VCaP (cell line): ENCODE results near the gene SMIM38.
"Not testable (repeated sequence)": the region's sequence is repeated elsewhere in the genome, so short reads cannot be mapped to it uniquely, and the experiment has no call there.

Source experiments
- H3K27ac ChIP-seq: fragments of 450-650 bp; 2 replicates; pipeline ENCODE4 v1.5.1; 2017
- CTCF ChIP-seq: fragments of 450-650 bp; conservative IDR thresholded peaks from 2 replicates; pipeline ENCODE4 v1.5.1; 2017; ENCODE audit warnings: mild to moderate bottlenecking, moderate library complexity

SMIM38 gene

DNA sequence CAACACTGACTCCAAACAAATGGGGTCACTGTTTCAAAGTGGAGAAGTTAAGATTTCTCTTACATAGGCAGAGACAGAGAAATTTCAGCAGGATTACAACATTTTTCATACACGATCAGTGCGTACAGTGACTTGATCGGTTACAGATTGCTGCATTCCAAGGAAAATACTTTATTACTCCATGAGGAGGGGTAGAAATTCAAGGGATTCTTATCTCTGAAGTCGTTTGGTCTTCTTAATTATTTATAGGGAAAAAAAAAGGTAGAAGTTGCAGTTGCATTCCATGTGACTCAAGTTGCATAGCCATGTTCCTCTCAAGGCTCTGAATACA lies 10.7 kb upstream of the SMIM38 start:
- TF ChIP-seq CTCF = no peak
- no peak overlapping the region for H3K27ac ChIP-seq

DNA sequence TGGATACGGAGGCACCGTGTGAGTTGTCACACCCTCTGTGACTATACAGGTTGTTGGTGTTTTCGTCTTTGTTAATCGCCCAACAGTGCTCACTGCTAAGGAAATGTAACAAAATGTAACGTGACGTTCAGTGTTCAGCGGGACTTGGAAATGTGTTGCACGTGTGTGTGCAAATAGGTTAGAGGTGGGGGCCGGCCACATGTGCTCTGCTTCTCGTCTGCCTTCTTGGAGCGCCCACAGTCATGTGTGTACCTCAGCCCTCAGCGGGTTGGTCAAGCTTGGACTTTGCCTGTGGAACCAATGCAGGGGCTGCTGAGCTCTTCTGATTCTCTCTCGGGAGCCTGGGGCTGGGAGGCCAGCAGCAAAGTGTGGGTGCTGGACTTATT lies 7.4 kb upstream of the SMIM38 start:
- TF ChIP-seq CTCF = no peak
- no peak overlapping the region for H3K27ac ChIP-seq

DNA sequence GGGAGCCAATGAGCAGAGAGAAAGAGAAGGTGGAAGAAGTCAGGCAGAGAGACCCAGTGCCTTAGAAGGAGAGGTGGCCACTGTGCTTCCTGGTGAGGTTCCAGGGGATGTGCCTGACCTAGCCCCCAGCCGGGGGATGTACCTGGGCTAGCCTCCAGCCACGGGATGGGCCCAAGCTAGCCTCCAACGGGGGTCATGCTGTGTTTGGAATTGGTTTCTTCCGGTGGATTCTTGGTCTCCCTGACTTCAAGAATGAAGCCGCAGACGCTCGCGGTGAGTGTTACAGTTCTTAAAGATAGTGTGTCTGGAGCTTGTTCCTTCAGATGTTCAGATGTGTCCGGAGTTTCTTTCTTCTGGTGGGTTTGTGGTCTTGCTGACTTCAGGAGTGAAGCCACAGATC lies 6.9 kb upstream of the SMIM38 start:
- no peak for TF ChIP-seq CTCF
- no peak overlapping the region for H3K27ac ChIP-seq

GRCh38 chr11:69149338-69150045 lies 6.2 kb upstream of the SMIM38 start:
- H3K27ac ChIP-seq = not testable (repeated sequence)

GRCh38 chr11:69150175-69150574 lies 5.6 kb upstream of the SMIM38 start:
- no peak overlapping the region for H3K27ac ChIP-seq
- TF ChIP-seq CTCF = no peak

DNA sequence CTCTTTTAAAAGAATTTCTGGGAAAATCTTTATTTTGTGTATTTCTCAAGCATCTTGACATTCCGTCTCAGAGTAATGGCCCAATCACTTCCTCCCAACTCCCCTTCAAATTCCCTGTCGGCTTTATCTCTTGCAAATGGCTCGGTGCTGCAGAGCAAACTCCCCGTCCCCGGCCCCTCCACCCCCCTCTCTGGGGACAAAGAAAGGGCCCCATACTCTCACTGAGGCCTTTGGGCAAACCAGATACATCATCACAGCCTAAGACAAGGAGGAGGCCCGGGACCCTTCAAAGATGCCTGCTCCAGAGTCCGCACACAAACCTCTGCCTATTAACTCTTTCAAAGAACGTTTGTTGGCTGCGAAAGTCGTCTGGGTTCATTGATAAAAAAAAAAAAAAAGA lies 3.9 kb upstream of the SMIM38 start:
- no peak overlapping the region for H3K27ac ChIP-seq
- TF ChIP-seq CTCF = no peak

GRCh38 chr11:69152733-69153421 lies 2.9 kb upstream of the SMIM38 start:
- no peak for TF ChIP-seq CTCF
- H3K27ac ChIP-seq = no peak overlapping the region

DNA sequence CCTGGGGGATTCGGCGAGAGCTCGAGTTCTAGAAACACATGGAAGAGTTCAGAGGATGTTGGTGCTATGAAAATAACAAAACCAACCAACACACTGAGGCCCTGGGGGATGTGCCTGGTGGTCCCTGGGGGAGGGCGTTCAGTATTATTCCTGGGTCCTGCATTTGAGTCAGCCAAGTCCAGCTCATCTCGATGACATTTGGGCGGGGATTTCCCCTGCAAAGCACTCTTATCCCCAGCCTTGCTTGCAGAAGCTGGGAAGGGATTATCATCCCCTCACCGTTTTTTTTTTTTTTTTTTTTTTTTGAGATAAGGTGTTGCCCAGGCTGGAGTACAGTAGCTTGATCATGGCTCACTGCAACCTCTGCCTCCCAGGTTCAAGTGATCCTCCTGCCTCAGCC lies 2.1 kb upstream of the SMIM38 start:
- H3K27ac ChIP-seq = no peak overlapping the region
- TF ChIP-seq CTCF = no peak
